ENCODE data around the gene BCAS2.
A peak's percentile ranks its signal among the peaks of the same experiment; 100 is the strongest.

BCAS2 gene

GRCh38 chr1:114549137-114549536, 32.3 kb downstream of the BCAS2 start:
- DNase-seq (ENCODE audit: low read depth) = peak; percentile 78
- no peak for TF ChIP-seq CTCF (IDR thresholded peaks at IDR 0.05; ENCODE audit: insufficient read depth, low read depth, low read length, missing control alignments)
- no peak overlapping the region for H3K4me3 ChIP-seq (ENCODE audit: low read length)

GRCh38 chr1:114547076-114547475, 34.3 kb downstream of the BCAS2 start:
- no peak for DNase-seq (ENCODE audit: low read depth)
- TF ChIP-seq CTCF (IDR thresholded peaks at IDR 0.05; ENCODE audit: insufficient read depth, low read depth, low read length, missing control alignments) = no peak
- H3K4me3 ChIP-seq (ENCODE audit: low read length) = no peak overlapping the region

GRCh38 chr1:114545796-114546195, 35.6 kb downstream of the BCAS2 start:
- no peak for TF ChIP-seq CTCF (IDR thresholded peaks at IDR 0.05; ENCODE audit: insufficient read depth, low read depth, low read length, missing control alignments)
- no peak for DNase-seq (ENCODE audit: low read depth)
- no peak overlapping the region for H3K4me3 ChIP-seq (ENCODE audit: low read length)

- DNase-seq (ENCODE audit: low read depth) = no peak
- no peak overlapping the region for H3K4me3 ChIP-seq (ENCODE audit: low read length)
- TF ChIP-seq CTCF (IDR thresholded peaks at IDR 0.05; ENCODE audit: insufficient read depth, low read depth, low read length, missing control alignments) = no peak
These were observed 36.1 kb downstream of the BCAS2 start for GRCh38 chr1:114545315-114545714.

GRCh38 chr1:114540821-114541220, 40.6 kb downstream of the BCAS2 start:
- no peak for TF ChIP-seq CTCF (IDR thresholded peaks at IDR 0.05; ENCODE audit: insufficient read depth, low read depth, low read length, missing control alignments)
- DNase-seq (ENCODE audit: low read depth) = no peak
- no peak overlapping the region for H3K4me3 ChIP-seq (ENCODE audit: low read length)

- no peak overlapping the region for H3K4me3 ChIP-seq (ENCODE audit: low read length)
- DNase-seq (ENCODE audit: low read depth) = no peak
- TF ChIP-seq CTCF (IDR thresholded peaks at IDR 0.05; ENCODE audit: insufficient read depth, low read depth, low read length, missing control alignments) = no peak
These were observed 41.1 kb downstream of the BCAS2 start for GRCh38 chr1:114540272-114540671.

- no peak for TF ChIP-seq CTCF (IDR thresholded peaks at IDR 0.05; ENCODE audit: insufficient read depth, low read depth, low read length, missing control alignments)
- no peak overlapping the region for H3K4me3 ChIP-seq (ENCODE audit: low read length)
- DNase-seq (ENCODE audit: low read depth) = no peak
These were observed 45.4 kb downstream of the BCAS2 start for GRCh38 chr1:114536043-114536442.

Measured in epithelial cell of esophagus (primary cell).